ENCODE data around the gene MORC4.

Gene MORC4

DNA sequence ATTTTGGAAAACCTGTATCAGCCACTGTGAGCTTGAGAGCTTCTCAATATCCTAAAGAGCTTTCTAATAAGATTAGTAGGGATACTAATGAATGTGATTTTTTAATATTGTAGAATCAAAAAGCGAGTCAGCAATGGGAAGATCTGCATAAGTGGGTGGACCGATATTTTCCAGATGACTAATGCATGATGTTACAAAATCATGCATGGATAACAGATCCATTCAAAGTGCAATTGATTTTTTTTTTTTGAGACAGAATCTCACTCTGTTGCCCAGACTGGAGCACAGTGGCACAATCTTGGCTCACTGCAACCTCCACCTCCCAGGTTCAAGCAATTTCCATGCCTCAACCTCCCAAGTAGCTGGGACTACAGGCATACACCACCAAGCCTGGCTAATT is 87.1 kb downstream of the MORC4 start:
- intact Hi-C loops (cut with micrococcal nuclease): no loop called here

GRCh38 chrX:106906361-106906760 is 93.7 kb downstream of the MORC4 start:
- Mint-ChIP-seq H3K27me3 (no peaks in the 10 kb centered on the region), H3K4me3 (no peak overlapping the region), H3K36me3 (ENCODE audit: low read depth) (no peaks in the 10 kb centered on the region), H3K4me1 (ENCODE audit: low read depth) (no peaks in the 10 kb centered on the region), H3K9me3 (no peaks in the 10 kb centered on the region), H3K27ac (no peak overlapping the region)
- intact Hi-C loops (cut with micrococcal nuclease): no loop called here

More for the DNA sequence above, 87.1 kb downstream of the MORC4 start:
- peaks cover 7% of the 10 kb centered on the region for H3K4me1 Mint-ChIP-seq (ENCODE audit: low read depth)
- H3K4me3 Mint-ChIP-seq: no peak overlapping the region
- H3K27ac Mint-ChIP-seq: no peak overlapping the region
- H3K9me3 Mint-ChIP-seq: no peaks in the 10 kb centered on the region
- no peaks in the 10 kb centered on the region for H3K36me3 Mint-ChIP-seq (ENCODE audit: low read depth)
- H3K27me3 Mint-ChIP-seq: peaks cover 12% of the 10 kb centered on the region

DNA sequence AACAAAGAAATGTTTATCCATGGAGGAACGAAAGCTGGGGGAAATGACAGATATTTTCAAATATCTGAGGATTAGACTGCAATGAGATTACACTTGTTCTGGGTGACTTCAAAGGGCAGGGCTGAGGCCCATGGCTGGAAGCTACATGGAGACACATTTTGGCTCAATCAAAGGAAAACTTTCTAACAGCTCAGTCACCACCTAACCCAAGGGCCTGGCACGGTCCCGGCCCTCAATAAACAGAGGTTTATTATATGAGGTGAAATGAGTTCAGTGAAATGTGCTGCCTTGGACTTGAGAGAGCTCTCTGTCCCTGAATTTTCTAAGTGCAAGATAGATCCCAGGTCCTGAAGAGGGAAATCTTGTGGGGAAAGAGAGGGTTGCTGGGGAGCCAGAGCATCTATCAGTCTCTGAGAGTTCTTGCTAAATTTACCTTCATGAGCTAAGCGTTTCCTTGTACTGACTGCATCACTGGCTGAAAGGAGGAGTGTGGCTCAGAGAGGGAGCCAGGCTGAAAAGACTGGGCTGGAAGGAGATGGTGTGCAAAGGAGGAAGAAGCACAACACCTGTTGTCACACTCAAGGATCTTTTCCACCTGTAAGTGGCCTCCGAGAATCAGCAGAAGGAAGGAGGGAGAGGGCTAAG is 94.8 kb downstream of the MORC4 start:
- Mint-ChIP-seq H3K4me3 (no peak overlapping the region), H3K9me3 (no peaks in the 10 kb centered on the region), H3K4me1 (ENCODE audit: low read depth) (no peaks in the 10 kb centered on the region), H3K27me3 (no peaks in the 10 kb centered on the region), H3K36me3 (ENCODE audit: low read depth) (no peaks in the 10 kb centered on the region), H3K27ac (no peak overlapping the region)
- intact Hi-C loops (cut with micrococcal nuclease): no loop called here

DNA sequence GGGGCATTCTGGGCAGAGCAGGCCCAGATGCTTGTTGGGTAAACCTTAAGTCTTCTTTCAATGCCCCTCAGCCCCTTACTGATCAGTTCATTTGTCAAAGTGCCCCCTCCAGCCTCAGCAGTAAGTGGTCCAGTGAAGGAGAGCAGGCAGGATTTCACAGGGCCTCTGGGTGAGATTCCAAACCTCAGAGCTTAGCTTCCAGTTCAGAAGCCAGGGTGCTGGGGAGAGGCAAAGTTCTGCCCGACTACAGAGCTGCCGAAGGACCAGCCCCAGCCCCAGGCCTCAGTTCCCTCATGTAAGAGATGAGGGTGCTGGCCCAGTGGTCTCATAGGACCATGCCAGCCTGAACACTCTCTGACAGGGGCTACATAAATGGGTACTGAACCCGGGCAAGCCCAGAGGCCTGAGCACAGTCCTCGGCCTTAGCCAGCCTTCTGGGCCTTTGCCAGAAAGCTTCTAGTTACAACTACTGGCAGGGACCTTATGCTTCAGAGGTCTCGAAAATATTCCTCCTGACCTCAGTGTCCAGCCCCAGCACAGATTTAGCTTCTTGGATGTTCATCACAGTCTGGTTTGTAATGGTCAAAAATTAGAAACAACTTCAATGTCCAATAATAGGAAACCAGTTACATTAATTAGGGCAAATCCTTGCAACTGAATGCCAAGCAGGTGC is 96.0 kb downstream of the MORC4 start:
- Mint-ChIP-seq H3K9me3 (no peaks in the 10 kb centered on the region), H3K27ac (no peak overlapping the region), H3K4me3 (no peak overlapping the region), H3K4me1 (ENCODE audit: low read depth) (no peaks in the 10 kb centered on the region), H3K27me3 (no peaks in the 10 kb centered on the region), H3K36me3 (ENCODE audit: low read depth) (no peaks in the 10 kb centered on the region)
- intact Hi-C loops (cut with micrococcal nuclease): no loop called here

DNA sequence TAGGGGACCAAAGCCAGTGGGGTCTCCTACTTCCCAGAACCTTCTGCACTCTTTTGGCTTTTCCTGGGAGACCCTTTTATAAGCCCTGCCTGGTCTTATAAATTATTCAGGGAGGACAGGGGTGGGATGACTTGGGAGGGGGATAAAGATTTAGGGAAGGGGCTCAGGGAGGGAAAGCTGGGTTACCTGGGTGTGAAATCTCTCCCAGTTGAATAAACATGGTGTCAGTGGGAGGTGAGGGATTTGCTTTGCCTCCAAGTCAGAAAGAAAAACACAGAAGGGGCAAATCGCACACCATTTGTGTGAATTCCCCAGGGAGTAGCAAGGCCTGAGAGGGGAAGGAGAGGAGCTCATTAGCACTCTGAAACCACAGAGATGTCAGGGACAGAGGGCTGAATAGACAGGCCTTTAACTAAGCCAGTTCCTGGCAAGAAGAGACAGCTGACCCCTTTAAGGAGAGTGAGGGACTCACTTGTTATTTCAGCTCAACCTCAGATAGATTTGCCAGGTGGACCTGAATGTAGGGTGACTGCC is 96.7 kb downstream of the MORC4 start, which contains the start of gene RIPPLY1:
Gene RIPPLY1, minus strand, starts transcription at position 51 of the 534 bp plus-strand sequence. CDS start 54 bp downstream, outside the sequence.
- no peaks in the 10 kb centered on the region for H3K27me3 Mint-ChIP-seq

DNA sequence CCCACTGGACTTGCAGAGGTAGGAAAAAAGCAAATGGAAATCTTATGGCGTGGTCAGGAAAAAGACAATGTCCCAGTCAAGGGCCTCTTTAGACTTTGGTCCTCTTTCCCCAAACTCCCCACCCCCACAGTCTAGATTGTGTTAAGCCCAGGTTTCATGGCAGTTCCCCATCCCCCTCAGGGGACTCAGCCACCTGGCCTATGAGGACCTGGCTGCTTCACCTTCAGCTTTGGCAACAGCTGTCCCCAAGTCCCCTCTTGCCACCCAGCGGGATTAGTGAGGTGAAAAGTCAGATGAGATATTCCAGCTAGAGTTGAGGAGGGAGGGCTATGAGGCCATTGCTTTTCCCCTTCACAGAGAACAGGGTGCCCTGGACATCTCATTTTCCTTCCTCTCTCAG is 97.3 kb downstream of the MORC4 start:
- H3K4me3 Mint-ChIP-seq: no peak overlapping the region
- H3K27me3 Mint-ChIP-seq: no peaks in the 10 kb centered on the region
- intact Hi-C loops (cut with micrococcal nuclease): no loop called here
- H3K9me3 Mint-ChIP-seq: no peaks in the 10 kb centered on the region
- no peaks in the 10 kb centered on the region for H3K4me1 Mint-ChIP-seq (ENCODE audit: low read depth)
- no peaks in the 10 kb centered on the region for H3K36me3 Mint-ChIP-seq (ENCODE audit: low read depth)
- no peak overlapping the region for H3K27ac Mint-ChIP-seq

More for the DNA sequence above, 96.7 kb downstream of the MORC4 start, which contains the start of gene RIPPLY1:
- Mint-ChIP-seq H3K4me3 (no peak within 1 kb of the TSS), H3K27ac (no peak within 1 kb of the TSS), H3K9me3 (no peaks in the 10 kb centered on the region), H3K4me1 (ENCODE audit: low read depth) (no peaks in the 10 kb centered on the region), H3K36me3 (ENCODE audit: low read depth) (no peaks in the 10 kb centered on the region)
- intact Hi-C loops (cut with micrococcal nuclease): no loop called here

DNA sequence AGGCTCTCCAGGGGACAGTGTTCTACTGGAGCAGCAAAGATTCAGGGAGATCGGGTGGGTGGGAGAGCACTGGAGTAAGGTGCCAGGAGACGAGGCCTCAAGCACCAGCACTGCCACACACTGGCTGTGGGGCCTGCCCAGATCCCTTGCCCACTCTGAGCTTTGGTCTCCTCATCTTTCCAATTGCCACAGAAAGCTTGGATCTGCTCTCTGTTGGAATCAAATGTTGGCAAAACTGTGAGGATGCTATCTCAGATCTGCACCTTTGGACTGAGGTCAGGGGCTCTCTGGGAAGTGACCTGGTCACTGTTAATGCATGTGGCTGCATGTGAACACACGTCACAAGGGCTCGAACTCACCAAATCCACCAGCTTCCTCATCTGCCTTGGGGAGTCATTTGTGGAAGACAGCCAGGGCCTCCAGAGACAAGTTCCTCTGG is 98.2 kb downstream of the MORC4 start:
- H3K4me3 Mint-ChIP-seq: no peak overlapping the region
- no peak overlapping the region for H3K27ac Mint-ChIP-seq
- H3K9me3 Mint-ChIP-seq: no peaks in the 10 kb centered on the region
- no peaks in the 10 kb centered on the region for H3K27me3 Mint-ChIP-seq
- intact Hi-C loops (cut with micrococcal nuclease): no loop called here
- no peaks in the 10 kb centered on the region for H3K36me3 Mint-ChIP-seq (ENCODE audit: low read depth)
- H3K4me1 Mint-ChIP-seq (ENCODE audit: low read depth): no peaks in the 10 kb centered on the region

DNA sequence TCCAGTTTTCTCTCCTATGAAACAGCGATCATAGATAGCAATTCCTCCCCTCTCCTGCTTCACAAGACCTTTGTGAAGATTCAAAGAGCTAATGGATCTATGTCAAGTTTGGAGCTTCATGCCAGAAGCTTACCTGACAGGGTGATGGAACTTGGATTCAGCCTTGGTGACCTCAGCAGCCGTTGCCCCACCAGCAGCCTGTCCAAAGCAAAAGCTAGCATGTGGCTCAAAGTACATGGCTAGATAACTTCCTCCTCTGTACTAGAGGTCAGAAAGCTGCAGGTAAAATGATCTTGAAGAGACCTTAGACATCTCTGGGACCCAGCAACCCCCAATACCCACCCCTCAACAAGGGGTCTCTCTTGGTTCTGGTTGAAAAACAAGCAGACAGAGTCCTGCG is 98.7 kb downstream of the MORC4 start:
- no peaks in the 10 kb centered on the region for H3K9me3 Mint-ChIP-seq
- H3K27ac Mint-ChIP-seq: no peak overlapping the region
- H3K4me3 Mint-ChIP-seq: no peak overlapping the region
- H3K27me3 Mint-ChIP-seq: no peaks in the 10 kb centered on the region
- H3K36me3 Mint-ChIP-seq (ENCODE audit: low read depth): no peaks in the 10 kb centered on the region
- intact Hi-C loops (cut with micrococcal nuclease): no loop called here
- no peaks in the 10 kb centered on the region for H3K4me1 Mint-ChIP-seq (ENCODE audit: low read depth)

DNA sequence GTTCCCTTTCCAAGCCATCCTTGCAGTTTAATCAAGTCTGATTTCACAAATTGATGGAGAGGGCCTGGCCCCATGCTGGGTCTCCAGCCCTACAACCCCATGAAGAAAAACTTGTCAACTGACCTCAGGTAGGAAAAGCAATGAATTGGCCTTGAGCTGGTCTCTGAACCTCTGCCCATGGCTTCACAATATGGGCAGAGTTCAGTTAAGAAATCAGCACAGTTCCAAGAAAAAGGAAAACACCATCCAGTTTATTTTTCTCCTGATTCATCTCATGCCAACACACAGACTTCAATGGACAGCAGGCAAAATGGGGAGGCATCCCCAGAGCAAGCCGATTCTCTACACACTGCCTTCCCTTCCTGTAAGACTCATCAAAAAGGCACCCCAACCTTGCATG is 100.2 kb downstream of the MORC4 start:
- Mint-ChIP-seq H3K4me1 (ENCODE audit: low read depth) (no peaks in the 10 kb centered on the region), H3K36me3 (ENCODE audit: low read depth) (no peaks in the 10 kb centered on the region), H3K4me3 (no peak overlapping the region), H3K27me3 (peaks cover 3% of the 10 kb centered on the region), H3K27ac (no peak overlapping the region), H3K9me3 (no peaks in the 10 kb centered on the region)
- intact Hi-C loops (cut with micrococcal nuclease): loop anchor here (2.0 kb wide), 1 partner anchor 995 kb away; no protein-coding TSS in a partner anchor

DNA sequence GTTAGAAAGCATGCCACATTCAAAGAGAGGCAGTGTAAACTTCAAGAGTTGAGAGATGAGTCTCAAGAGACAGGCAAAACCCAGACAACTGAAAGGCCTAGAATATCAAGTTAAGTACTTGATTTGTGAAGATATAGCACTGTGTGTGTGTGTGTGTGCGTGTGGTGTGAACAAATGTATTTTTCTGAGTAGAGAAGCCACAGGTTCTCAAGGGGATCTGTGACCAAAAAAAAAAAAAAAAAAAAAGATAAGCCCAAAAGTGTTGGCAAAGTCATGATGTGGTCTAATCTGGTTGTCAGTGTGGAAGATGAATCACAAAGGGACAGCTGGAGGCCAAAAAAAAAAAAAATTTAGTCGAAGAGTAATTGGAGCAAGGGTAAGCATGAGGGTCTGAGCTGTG is 100.7 kb downstream of the MORC4 start:
- Mint-ChIP-seq H3K27ac (no peak overlapping the region), H3K4me1 (ENCODE audit: low read depth) (no peaks in the 10 kb centered on the region)
- intact Hi-C loops (cut with micrococcal nuclease): loop anchor here (2.0 kb wide), 1 partner anchor 996 kb away; no protein-coding TSS in a partner anchor

GRCh38 chrX:106898462-106898861 is 101.5 kb downstream of the MORC4 start:
- H3K36me3 Mint-ChIP-seq (ENCODE audit: low read depth): no peaks in the 10 kb centered on the region

More for the DNA sequence above, 100.7 kb downstream of the MORC4 start:
- Mint-ChIP-seq H3K36me3 (ENCODE audit: low read depth) (no peaks in the 10 kb centered on the region), H3K27me3 (peaks cover 3% of the 10 kb centered on the region), H3K4me3 (no peak overlapping the region), H3K9me3 (no peaks in the 10 kb centered on the region)

GRCh38 chrX:106897259-106897658 is 102.8 kb downstream of the MORC4 start:
- no peaks in the 10 kb centered on the region for H3K9me3 Mint-ChIP-seq
- H3K4me3 Mint-ChIP-seq: no peak overlapping the region
- H3K27me3 Mint-ChIP-seq: peaks cover 6% of the 10 kb centered on the region
- no peak overlapping the region for H3K27ac Mint-ChIP-seq
- no peaks in the 10 kb centered on the region for H3K36me3 Mint-ChIP-seq (ENCODE audit: low read depth)
- intact Hi-C loops (cut with micrococcal nuclease): no loop called here
- H3K4me1 Mint-ChIP-seq (ENCODE audit: low read depth): no peaks in the 10 kb centered on the region

More at GRCh38 chrX:106898462-106898861, 101.5 kb downstream of the MORC4 start:
- intact Hi-C loops (cut with micrococcal nuclease): loop anchor here (2.0 kb wide), 1 partner anchor 996 kb away; no protein-coding TSS in a partner anchor
- no peaks in the 10 kb centered on the region for H3K4me1 Mint-ChIP-seq (ENCODE audit: low read depth)
- no peaks in the 10 kb centered on the region for H3K9me3 Mint-ChIP-seq
- no peak overlapping the region for H3K4me3 Mint-ChIP-seq
- H3K27me3 Mint-ChIP-seq: peaks cover 3% of the 10 kb centered on the region
- H3K27ac Mint-ChIP-seq: no peak overlapping the region

GRCh38 chrX:106894978-106895452 is 105.0 kb downstream of the MORC4 start:
- peaks cover 6% of the 10 kb centered on the region for H3K27me3 Mint-ChIP-seq
- no peaks in the 10 kb centered on the region for H3K9me3 Mint-ChIP-seq
- no peak overlapping the region for H3K27ac Mint-ChIP-seq
- H3K36me3 Mint-ChIP-seq (ENCODE audit: low read depth): no peaks in the 10 kb centered on the region
- no peaks in the 10 kb centered on the region for H3K4me1 Mint-ChIP-seq (ENCODE audit: low read depth)
- intact Hi-C loops (cut with micrococcal nuclease): no loop called here
- H3K4me3 Mint-ChIP-seq: no peak overlapping the region

DNA sequence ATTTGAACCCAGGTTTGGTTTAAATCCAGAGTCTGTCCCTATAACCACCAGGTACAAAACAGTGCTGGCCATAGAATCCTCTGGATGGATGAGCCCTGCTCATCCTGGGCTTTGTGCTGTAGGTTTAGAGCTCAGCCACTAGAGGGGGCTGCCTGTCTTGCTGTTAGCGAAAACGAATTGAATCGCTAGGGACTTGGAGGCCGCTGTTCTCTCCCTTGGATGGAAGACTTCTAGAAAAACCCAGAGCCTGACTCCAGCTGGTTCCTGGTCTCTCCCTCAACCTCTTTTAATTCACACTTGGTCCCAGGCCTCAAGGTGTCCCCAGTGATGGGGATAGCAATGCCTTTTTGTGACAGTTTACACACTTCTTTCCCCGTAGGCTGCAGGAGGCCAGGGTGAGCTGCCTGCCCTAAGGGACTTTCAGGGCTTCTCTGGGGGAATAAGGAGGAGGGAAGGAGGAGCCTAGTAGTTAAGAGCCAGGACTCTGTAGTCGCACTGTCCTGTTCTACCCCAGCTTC is 105.6 kb downstream of the MORC4 start:
- intact Hi-C loops (cut with micrococcal nuclease): no loop called here
- Mint-ChIP-seq H3K27me3 (peaks cover 6% of the 10 kb centered on the region), H3K4me1 (ENCODE audit: low read depth) (no peaks in the 10 kb centered on the region)

More for the DNA sequence above, 105.6 kb downstream of the MORC4 start:
- Mint-ChIP-seq H3K27ac (no peak overlapping the region), H3K4me3 (no peak overlapping the region), H3K9me3 (no peaks in the 10 kb centered on the region), H3K36me3 (ENCODE audit: low read depth) (no peaks in the 10 kb centered on the region)
